K562 (cell line): ENCODE results near the gene COPS9. TPM values are rescaled to one million over a fixed set of nuclear protein-coding genes. Genes with fewer than 3 reads are reported as not detected.

ENCODE experiments used
- ATAC-seq: fragments of 200-7000 bp; cut with Tn5 transposase; 3 replicates; pipeline ENCODE4 v1.9.1; 2020; ENCODE audit warnings: moderate library complexity
- BruUV-seq: library from RNA; stranded (reverse); fragments of 400-500 nt; replicated peaks from 2 replicates; lab custom pipeline; 2021; lab: Mats Ljungman, UMichigan
- CTCF ChIA-PET: fragments of 300-600 bp; formaldehyde crosslinking; extraction: SDS; loops from one replicate; lab custom pipeline; 2021; ENCODE audit warnings: low intra/inter-chr PET ratio; lab: Yijun Ruan, JAX
- POLR2A ChIA-PET: fragments of 300-600, 350-650 bp; sonication (Branson Sonifier 250); formaldehyde crosslinking; extraction: SDS; loops from one replicate; lab custom pipeline; 2021; ENCODE audit warnings: antibody characterized with exemption, inconsistent platforms; lab: Yijun Ruan, JAX
- DNase-seq, 4 experiments: peaks; one replicate each; pipeline versions ENCODE4 v3.0.0 to v3.0.0-alpha.2; 2011 to 2018; ENCODE audit warnings: low spot score in 3 of 4, mixed read lengths in 3 of 4; ENCODE audit errors: extremely low read depth in 1 of 4
- FAIRE-seq: peaks from 2 replicates; lab custom pipeline; 2011; peaks lifted over from hg19 to GRCh38; lab: Jason Lieb, UNC
- H2AFZ ChIP-seq: 2 replicates; pipeline ENCODE4 v1.6.0; 2011; ENCODE audit warnings: low read depth, low read length, control low read depth, inconsistent platforms
- H3K27ac ChIP-seq: fragments of 200-600 bp; 3 replicates; pipeline ENCODE4 v1.8.0; 2011; ENCODE audit warnings: low read depth, mild to moderate bottlenecking, control low read depth, inconsistent platforms, low read length, moderate library complexity, mixed read lengths; ENCODE audit errors: extremely low read depth
- H3K27me3 ChIP-seq, 2 experiments: fragments of 300-600 bp in 1 of 2; 2 replicates in 1 of 2; 3 replicates in 1 of 2; pipeline versions ENCODE4 v1.6.0 to v1.8.0; 2011; ENCODE audit warnings: inconsistent platforms in 2 of 2, low read length in 2 of 2, mild to moderate bottlenecking in 1 of 2, mixed read lengths in 1 of 2, moderate library complexity in 1 of 2; ENCODE audit not compliant: control insufficient read depth in 2 of 2, insufficient read depth in 2 of 2
- H3K36me3 ChIP-seq: fragments of 300-600 bp; 3 replicates; pipeline ENCODE4 v1.8.0; 2011; ENCODE audit warnings: mild to moderate bottlenecking, low read length, inconsistent platforms; ENCODE audit not compliant: control insufficient read depth, insufficient read depth
- H3K4me1 ChIP-seq, 2 experiments: fragments of 200-600 bp in 1 of 2; replicated peaks in 1 of 2; 2 replicates in 1 of 2; 3 replicates in 1 of 2; pipeline versions ENCODE4 v1.5.1 to v1.8.0; 2011; ENCODE audit warnings: inconsistent platforms in 2 of 2, low read length in 2 of 2, mild to moderate bottlenecking in 1 of 2, mixed read lengths in 1 of 2, moderate library complexity in 1 of 2; ENCODE audit not compliant: control insufficient read depth in 2 of 2, insufficient read depth in 2 of 2
- H3K4me2 ChIP-seq: 2 replicates; pipeline ENCODE4 v1.6.1; 2011; ENCODE audit warnings: low read length, control low read depth, inconsistent platforms, mixed read lengths; ENCODE audit not compliant: insufficient read depth
- H3K4me3 ChIP-seq: fragments of 200-600 bp; sonication (generic), shearing (Covaris generic); 2 replicates; pipeline ENCODE4 v1.5.1; 2016; ENCODE audit warnings: control low read depth, inconsistent platforms
- H3K79me2 ChIP-seq: fragments of 200-600 bp; 3 replicates; pipeline ENCODE4 v1.8.0; 2011; ENCODE audit warnings: low read length, inconsistent platforms; ENCODE audit not compliant: control insufficient read depth, insufficient read depth
- H3K9ac ChIP-seq, 2 experiments: 2 replicates each; pipeline versions ENCODE4 v1.6.0 to v1.6.1; 2011; ENCODE audit warnings: low read depth in 2 of 2, low read length in 2 of 2, control low read depth in 1 of 2, inconsistent platforms in 1 of 2, mild to moderate bottlenecking in 1 of 2, mixed read lengths in 1 of 2; ENCODE audit not compliant: insufficient read depth in 1 of 2
- H3K9me1 ChIP-seq: one replicate; pipeline ENCODE4 v1.6.0; 2011; ENCODE audit warnings: inconsistent platforms, mild to moderate bottlenecking, low read length, moderate library complexity; ENCODE audit not compliant: control insufficient read depth, insufficient read depth
- H3K9me3 ChIP-seq: replicated peaks from 2 replicates; pipeline ENCODE4 v1.5.1; 2011; ENCODE audit warnings: low read depth, low read length, inconsistent platforms; ENCODE audit not compliant: control insufficient read depth, insufficient read depth
- H4K20me1 ChIP-seq: replicated peaks from 2 replicates; pipeline ENCODE4 v1.6.1; 2011; ENCODE audit warnings: low read length, inconsistent platforms, mixed read lengths; ENCODE audit not compliant: control insufficient read depth, insufficient read depth
- SRF ChIP-seq, 2 experiments: fragments of 250-450, 450-650 bp in 1 of 2; sonication (Bioruptor Pico) in 1 of 2; sonication (generic) in 1 of 2; formaldehyde crosslinking; IDR thresholded peaks; 2 replicates each; pipeline versions ENCODE4 v1.5.0 to v1.5.1; 2020 to 2022; ENCODE audit warnings: mild to moderate bottlenecking in 1 of 2, missing genetic modification reagents in 1 of 2
- SRSF1 ChIP-seq: fragments of 200-400 bp; formaldehyde crosslinking; IDR thresholded peaks from 2 replicates; pipeline ENCODE4 v1.6.1; 2017; ENCODE audit warnings: mild to moderate bottlenecking, low read depth, low read length, moderate library complexity
- ZNF609 ChIP-seq: sonication (generic); formaldehyde crosslinking; IDR thresholded peaks from 2 replicates; pipeline ENCODE4 v1.8.1; 2023; ENCODE audit warnings: missing genetic modification reagents, mild to moderate bottlenecking, borderline replicate concordance
- WGBS: fragments of 100-300 bp; shearing (Covaris generic); methylation state at CpG from one replicate; pipeline ENCODE4 v1.1.6; 2016; ENCODE audit warnings: low coverage, mixed read lengths; ENCODE audit not compliant: insufficient coverage; ENCODE audit errors: missing lambda C conversion rate; 5-methylcytosine and 5-hydroxymethylcytosine counted together
- in situ Hi-C: fragments of 300-500 bp; cut with MboI; formaldehyde crosslinking; loops from 4 replicates; pipeline ENCODE4 v1.15.0; 2018; ENCODE audit warnings: inconsistent platforms, mixed read lengths
- intact Hi-C: fragments of 100-400 bp; cut with micrococcal nuclease; formaldehyde crosslinking; loops from 2 replicates; pipeline ENCODE4 v1.14.2; 2022
- polyA plus RNA-seq, 8 experiments: library from polyadenylated mRNA; depleted of rRNA in 4 of 8; stranded (reverse) in 5 of 8; unstranded in 3 of 8; fragments of >200 nt; fragmentation: Nextera tagmentation in 2 of 8; fragmentation: Illumina TruSeq in 1 of 8; extraction: Ambion mirVana in 2 of 8; extraction: Trizol in 1 of 8; gene quantifications; 2 replicates each; pipeline versions ENCODE4 v1.2.1 to v1.2.3, GENCODE V29; 2011 to 2014; ENCODE audit warnings: inconsistent platforms in 1 of 8, missing spikeins in 1 of 8
- total RNA-seq, 7 experiments: library from RNA; depleted of rRNA in 6 of 7; stranded (reverse); fragments of >200 nt in 6 of 7; fragmentation: Illumina TruSeq in 2 of 7; extraction: Trizol in 2 of 7; gene quantifications; 2 replicates each; pipeline versions ENCODE4 v1.2.1 to v1.2.3, GENCODE V29; 2011 to 2021; ENCODE audit warnings: low replicate concordance in 1 of 7

The COPS9 gene
- total and polyA plus RNA-seq, 9 of the 15 experiments (the other 6 are each of a cell fraction or from before 2014, with no cell fraction given) = 55.0 to 281 (median 99.9) TPM

DNA sequence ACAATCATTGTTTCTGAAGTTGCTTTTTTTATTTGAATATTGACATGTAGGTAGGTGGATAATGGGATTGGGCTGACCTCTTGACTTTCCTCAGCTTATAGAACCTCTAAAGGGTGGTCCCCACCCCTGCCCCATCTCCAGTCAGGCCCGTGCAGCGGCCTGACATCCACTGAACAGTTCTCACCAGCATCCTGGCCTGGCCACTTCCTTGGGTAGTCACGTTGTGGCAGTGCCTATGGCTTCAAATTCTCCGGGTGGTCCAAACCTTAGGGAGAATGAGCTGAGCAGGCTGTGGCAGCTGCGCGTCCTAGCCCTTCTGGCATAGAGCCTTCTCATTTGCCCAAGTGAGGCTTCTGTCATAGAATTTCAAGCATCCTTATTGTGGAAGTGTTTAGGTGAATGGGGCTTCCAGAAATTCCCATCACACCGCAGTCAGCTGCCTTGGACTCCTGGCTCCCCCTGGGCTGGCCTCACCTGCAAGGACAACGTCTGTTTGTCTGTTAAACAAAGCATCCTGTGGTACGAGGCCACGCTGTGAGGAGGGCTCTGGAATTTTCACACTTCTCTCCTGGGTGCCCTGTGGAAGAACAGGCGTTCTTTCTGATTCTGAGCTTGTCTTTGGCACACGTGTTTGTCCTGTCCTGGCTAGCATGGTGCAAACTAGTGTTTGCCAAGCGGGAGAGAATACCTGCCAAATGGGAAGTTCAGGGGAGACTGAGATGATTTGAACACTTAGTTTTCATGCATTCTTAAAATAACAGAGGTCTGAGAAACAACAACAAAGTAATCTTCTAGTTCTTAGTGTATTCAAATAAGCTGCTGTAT, 36.2 kb upstream of the COPS9 start:
- Histone ChIP-seq H4K20me1 (no peaks in the 10 kb centered on the region), H3K4me1 (no peaks in the 10 kb centered on the region), H3K79me2 (no peaks in the 10 kb centered on the region), H3K4me2 (no peak overlapping the region), H2AFZ (no peak overlapping the region), H3K9me3 (no peaks in the 10 kb centered on the region), H3K9me1 (no peaks in the 10 kb centered on the region), H3K9ac (no peak overlapping the region), H3K27ac (no peak overlapping the region), H3K36me3 (no peaks in the 10 kb centered on the region), H3K27me3 (peaks cover 0 to 49% of the 10 kb centered on the region in 2 experiments; a peak in 3 of 5 replicates), H3K4me3 (no peak overlapping the region)
- in situ Hi-C loops (no loop called here), intact Hi-C loops (no loop called here)
- ChIA-PET POLR2A (interaction anchor here (0.5 to 1.2 kb wide), 2 partner anchors 12 to 755 kb away, joined by 4 read pairs; no protein-coding TSS in a partner anchor), CTCF (no interaction called here)
- no peak for TF ChIP-seq SRSF1
- no peak for TF ChIP-seq SRF (CRISPR knock-in tag; IDR thresholded peaks at IDR 0.05)
- TF ChIP-seq ZNF609 = no peak
- ATAC-seq (no peak), FAIRE-seq (no peak), DNase-seq (no peak)
- 0% methylated on average over 11 of the region's 13 CpGs for WGBS
- no TSS peak for BruUV-seq
